Trophoblast cell (in vitro differentiated cells and primary cell): ENCODE measurements around the gene ADRB2.

Experiments used
- DNase-seq, 2 donors: peaks; one replicate each; pipeline ENCODE4 v3.0.0-alpha.2; 2016
- H2AFZ ChIP-seq: 2 replicates; pipeline ENCODE4 v1.6.1; 2013; ENCODE audit warnings: low read length, moderate library complexity, mild to moderate bottlenecking; ENCODE audit not compliant: insufficient read depth, poor library complexity
- H2AK5ac ChIP-seq: 2 replicates; pipeline ENCODE4 v1.6.1; 2013; ENCODE audit warnings: mild to moderate bottlenecking, low read length
- H2BK120ac ChIP-seq: 2 replicates; pipeline ENCODE4 v1.6.1; 2013; ENCODE audit warnings: low read length, mild to moderate bottlenecking, moderate library complexity; ENCODE audit not compliant: insufficient read depth, poor library complexity
- H2BK12ac ChIP-seq: 2 replicates; pipeline ENCODE4 v1.6.1; 2013; ENCODE audit warnings: mild to moderate bottlenecking, low read length, moderate library complexity
- H2BK5ac ChIP-seq: 2 replicates; pipeline ENCODE4 v1.6.1; 2013; ENCODE audit warnings: low read length, low read depth, moderate library complexity, mild to moderate bottlenecking; ENCODE audit not compliant: poor library complexity
- H3K14ac ChIP-seq: 2 replicates; pipeline ENCODE4 v1.6.1; 2013; ENCODE audit warnings: mild to moderate bottlenecking, low read length
- H3K18ac ChIP-seq: 2 replicates; pipeline ENCODE4 v1.6.1; 2013; ENCODE audit warnings: mild to moderate bottlenecking, low read length
- H3K23ac ChIP-seq: 2 replicates; pipeline ENCODE4 v1.6.1; 2013; ENCODE audit warnings: low read length
- H3K27ac ChIP-seq: 2 replicates; pipeline ENCODE4 v1.5.1; 2013; ENCODE audit warnings: low read depth, mild to moderate bottlenecking, inconsistent platforms, low read length, moderate library complexity
- H3K27me3 ChIP-seq: 2 replicates; pipeline ENCODE4 v1.6.1; 2013; ENCODE audit warnings: inconsistent platforms, mild to moderate bottlenecking, low read length, moderate library complexity; ENCODE audit not compliant: insufficient read depth
- H3K36me3 ChIP-seq, 2 experiments: 1 replicate in 1 of 2; 2 replicates in 1 of 2; pipeline ENCODE4 v1.6.1; 2013; ENCODE audit warnings: low read length in 2 of 2, mild to moderate bottlenecking in 2 of 2, moderate library complexity in 1 of 2; ENCODE audit not compliant: insufficient read depth in 2 of 2, control insufficient read depth in 1 of 2
- H3K4ac ChIP-seq: 2 replicates; pipeline ENCODE4 v1.6.1; 2013; ENCODE audit warnings: low read depth, mild to moderate bottlenecking, low read length, moderate library complexity
- H3K4me1 ChIP-seq, 2 experiments: 1 replicate in 1 of 2; 2 replicates in 1 of 2; pipeline ENCODE4 v1.6.1; 2013; ENCODE audit warnings: low read length in 2 of 2, mild to moderate bottlenecking in 2 of 2, moderate library complexity in 1 of 2; ENCODE audit not compliant: insufficient read depth in 2 of 2, control insufficient read depth in 1 of 2
- H3K4me2 ChIP-seq: 2 replicates; pipeline ENCODE4 v1.6.1; 2013; ENCODE audit warnings: inconsistent platforms, mild to moderate bottlenecking, low read length, moderate library complexity
- H3K4me3 ChIP-seq: 2 replicates; pipeline ENCODE4 v1.5.1; 2013; ENCODE audit warnings: mild to moderate bottlenecking, low read depth, low read length, inconsistent platforms
- H3K79me1 ChIP-seq: one replicate; pipeline ENCODE4 v1.6.1; 2013; ENCODE audit warnings: low read length
- H3K79me2 ChIP-seq: 2 replicates; pipeline ENCODE4 v1.6.1; 2013; ENCODE audit warnings: low read length, mild to moderate bottlenecking; ENCODE audit not compliant: control insufficient read depth, insufficient read depth, poor library complexity
- H3K9ac ChIP-seq: 2 replicates; pipeline ENCODE4 v1.6.1; 2013; ENCODE audit warnings: mild to moderate bottlenecking, low read length
- H3K9me3 ChIP-seq: 2 replicates; pipeline ENCODE4 v1.6.1; 2013; ENCODE audit warnings: low read depth, mild to moderate bottlenecking, control low read depth, inconsistent platforms, low read length; ENCODE audit not compliant: insufficient read depth
- H4K12ac ChIP-seq: 2 replicates; pipeline ENCODE4 v1.6.1; 2013; ENCODE audit warnings: low read depth, mild to moderate bottlenecking, low read length, moderate library complexity
- H4K8ac ChIP-seq: 2 replicates; pipeline ENCODE4 v1.6.1; 2013; ENCODE audit warnings: low read depth, mild to moderate bottlenecking, low read length, moderate library complexity
- H4K91ac ChIP-seq: one replicate; pipeline ENCODE4 v1.6.1; 2013; ENCODE audit warnings: low read depth, mild to moderate bottlenecking, low read length, moderate library complexity
- WGBS: extraction: QIAGEN DNeasy Blood & Tissue Kit; methylation state at CpG from one replicate; pipeline ENCODE4 v1.1.7; 2013; ENCODE audit warnings: missing lambda C conversion rate; ENCODE audit not compliant: insufficient read length, insufficient coverage; ENCODE audit errors: extremely low coverage; 5-methylcytosine and 5-hydroxymethylcytosine counted together

ADRB2 gene

DNA sequence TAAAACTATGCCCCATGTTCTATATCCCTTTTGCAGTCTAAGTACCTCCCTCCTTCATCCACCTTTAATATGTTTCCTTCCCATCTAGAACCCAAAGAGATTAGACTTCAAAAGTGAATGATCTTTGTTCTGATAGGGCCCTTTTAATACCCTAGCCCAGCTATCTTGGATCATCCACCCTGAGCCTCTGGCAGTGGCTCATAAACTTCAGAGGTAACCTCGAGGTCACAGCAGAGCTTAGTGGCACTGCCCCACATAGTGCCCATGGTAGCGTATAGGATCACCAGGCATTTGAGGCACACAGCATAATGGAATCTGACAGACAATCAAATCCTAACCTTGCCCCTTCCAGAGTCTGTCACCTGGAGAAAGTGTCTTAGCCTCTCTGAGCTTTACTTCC lies 15.8 kb downstream of the ADRB2 start:
- no peak overlapping the region for H4K8ac ChIP-seq
- peaks cover 0 to 4% of the 10 kb centered on the region in 2 experiments for H3K4me1 ChIP-seq
- H3K36me3 ChIP-seq = no peaks in the 10 kb centered on the region
- H3K9me3 ChIP-seq = peaks cover 2% of the 10 kb centered on the region
- DNase-seq = no peak
- H2BK5ac ChIP-seq = no peak overlapping the region
- no peak overlapping the region for H3K4me2 ChIP-seq
- no peaks in the 10 kb centered on the region for H3K79me2 ChIP-seq
- H3K9ac ChIP-seq = no peak overlapping the region
- no peaks in the 10 kb centered on the region for H3K79me1 ChIP-seq
- H3K14ac ChIP-seq = no peak overlapping the region
- no peak overlapping the region for H3K4me3 ChIP-seq
- H4K12ac ChIP-seq = no peak overlapping the region
- no peak overlapping the region for H3K4ac ChIP-seq
- no peak overlapping the region for H2BK12ac ChIP-seq
- no peak overlapping the region for H4K91ac ChIP-seq
- no peaks in the 10 kb centered on the region for H3K27me3 ChIP-seq
- H2AFZ ChIP-seq = no peak overlapping the region
- no peak overlapping the region for H2AK5ac ChIP-seq
- H3K23ac ChIP-seq = no peak overlapping the region
- no peak overlapping the region for H3K27ac ChIP-seq
- no peak overlapping the region for H3K18ac ChIP-seq
- H2BK120ac ChIP-seq = no peak overlapping the region
- no CpG with 5 or more reads among the region's 2 CpGs for WGBS

DNA sequence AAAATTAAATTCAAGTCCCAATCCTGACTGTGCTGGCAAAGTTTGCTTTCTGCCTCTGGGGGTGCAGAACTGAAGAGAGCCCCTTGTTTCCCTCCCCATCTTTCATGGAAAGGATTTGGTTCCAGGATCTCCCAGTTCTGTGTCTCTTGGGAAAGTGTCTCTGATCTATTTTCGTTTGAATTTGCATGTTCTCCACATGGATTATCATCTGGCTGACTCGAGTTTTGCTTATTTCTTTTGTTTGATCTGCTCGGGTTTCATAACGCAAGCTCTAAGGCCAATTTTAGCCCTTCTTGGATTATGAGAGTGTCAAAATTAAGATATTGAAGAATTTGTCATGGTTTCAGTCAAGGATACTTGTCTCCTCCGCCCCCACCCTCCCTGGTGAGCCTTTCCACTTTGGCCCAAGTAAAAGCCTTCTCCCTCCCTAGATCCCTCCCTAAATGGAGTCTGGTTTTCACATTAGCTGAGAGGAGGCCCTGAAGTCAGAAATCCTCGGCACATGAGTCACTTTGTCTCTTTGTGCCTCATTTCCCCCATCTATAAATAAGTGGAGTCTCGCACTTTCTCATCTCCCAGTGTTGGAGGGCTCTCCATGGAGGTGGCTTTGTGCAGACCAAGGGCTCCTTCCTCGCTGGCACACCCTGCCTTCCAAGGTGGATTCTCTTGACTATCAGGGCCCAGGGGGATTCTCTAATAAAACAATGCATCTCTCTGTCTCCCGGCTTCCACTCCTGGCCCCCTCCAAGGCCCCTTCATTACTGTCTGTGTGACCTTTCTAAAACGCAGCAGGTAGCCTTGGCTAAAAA lies 17.3 kb downstream of the ADRB2 start:
- no peak overlapping the region for H3K4me2 ChIP-seq
- no peak overlapping the region for H3K4ac ChIP-seq
- H3K14ac ChIP-seq = no peak overlapping the region
- no peak overlapping the region for H2BK12ac ChIP-seq
- H4K91ac ChIP-seq = no peak overlapping the region
- no peak overlapping the region for H3K9ac ChIP-seq
- H3K36me3 ChIP-seq = no peaks in the 10 kb centered on the region
- H2BK5ac ChIP-seq = no peak overlapping the region
- peaks cover 0 to 4% of the 10 kb centered on the region in 2 experiments for H3K4me1 ChIP-seq
- H4K12ac ChIP-seq = no peak overlapping the region
- H3K79me1 ChIP-seq = no peaks in the 10 kb centered on the region
- H3K79me2 ChIP-seq = no peaks in the 10 kb centered on the region
- no peak overlapping the region for H2AK5ac ChIP-seq
- no peaks in the 10 kb centered on the region for H3K27me3 ChIP-seq
- H3K27ac ChIP-seq = no peak overlapping the region
- WGBS = no CpG with 5 or more reads among the region's 10 CpGs
- no peak overlapping the region for H3K18ac ChIP-seq
- no peak overlapping the region for H2BK120ac ChIP-seq
- no peak overlapping the region for H3K4me3 ChIP-seq
- H2AFZ ChIP-seq = no peak overlapping the region
- no peak overlapping the region for H4K8ac ChIP-seq
- no peak overlapping the region for H3K23ac ChIP-seq
- no peak for DNase-seq
- H3K9me3 ChIP-seq = peaks cover 2% of the 10 kb centered on the region

DNA sequence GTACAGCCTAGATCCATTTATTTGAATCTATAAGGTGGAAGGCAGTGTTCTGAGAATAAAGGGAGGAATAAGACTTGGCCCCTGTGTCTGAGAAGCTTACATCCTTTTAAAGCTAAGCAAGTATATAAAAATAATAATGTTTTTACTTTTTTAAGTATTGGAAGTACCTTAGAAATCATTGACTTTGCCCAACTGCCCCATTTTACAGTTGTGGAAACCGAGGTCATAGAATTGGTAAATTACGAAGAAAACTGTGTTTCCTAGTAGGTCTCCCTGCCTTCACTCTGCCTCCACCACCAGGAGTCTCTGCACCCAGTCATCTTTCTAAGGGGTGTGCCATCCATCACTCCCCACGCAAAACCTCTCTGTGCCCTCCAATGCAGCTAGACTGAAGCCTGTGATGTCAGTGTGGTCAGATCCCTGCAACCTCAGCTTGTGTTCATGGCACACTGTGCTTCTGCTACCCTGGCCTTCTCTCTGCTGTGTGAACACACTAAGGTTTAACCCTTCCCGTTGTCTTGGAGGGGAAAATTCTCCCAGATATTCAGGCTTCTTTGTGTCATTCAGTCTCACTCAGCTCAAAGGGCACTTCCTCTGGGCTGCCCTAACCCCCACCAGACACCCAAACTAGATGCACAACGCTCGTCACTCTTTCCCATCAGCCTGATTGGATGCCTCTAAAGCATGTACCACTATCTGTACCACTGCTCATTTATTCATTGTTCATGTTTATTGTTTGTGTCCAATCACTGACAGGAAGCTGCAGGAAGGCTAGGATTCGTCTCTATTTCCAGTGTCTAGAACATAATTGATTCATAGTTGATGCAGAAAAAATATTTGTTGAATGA lies 18.2 kb downstream of the ADRB2 start:
- WGBS = no CpG with 5 or more reads among the region's 7 CpGs
- no peak overlapping the region for H3K14ac ChIP-seq
- no peak for DNase-seq
- no peak overlapping the region for H3K4me3 ChIP-seq
- H3K27me3 ChIP-seq = no peaks in the 10 kb centered on the region
- peaks cover 2% of the 10 kb centered on the region for H3K9me3 ChIP-seq
- no peaks in the 10 kb centered on the region for H3K79me1 ChIP-seq
- H3K36me3 ChIP-seq = no peaks in the 10 kb centered on the region
- no peak overlapping the region for H2BK12ac ChIP-seq
- H2AFZ ChIP-seq = no peak overlapping the region
- no peak overlapping the region for H4K8ac ChIP-seq
- no peak overlapping the region for H2AK5ac ChIP-seq
- no peak overlapping the region for H3K9ac ChIP-seq
- H3K23ac ChIP-seq = no peak overlapping the region
- H3K79me2 ChIP-seq = no peaks in the 10 kb centered on the region
- no peak overlapping the region for H3K4me2 ChIP-seq
- no peak overlapping the region for H4K91ac ChIP-seq
- no peak overlapping the region for H2BK120ac ChIP-seq
- no peak overlapping the region for H2BK5ac ChIP-seq
- H3K4me1 ChIP-seq = peaks cover 0 to 4% of the 10 kb centered on the region in 2 experiments
- H4K12ac ChIP-seq = no peak overlapping the region
- H3K27ac ChIP-seq = no peak overlapping the region
- H3K18ac ChIP-seq = no peak overlapping the region
- no peak overlapping the region for H3K4ac ChIP-seq

DNA sequence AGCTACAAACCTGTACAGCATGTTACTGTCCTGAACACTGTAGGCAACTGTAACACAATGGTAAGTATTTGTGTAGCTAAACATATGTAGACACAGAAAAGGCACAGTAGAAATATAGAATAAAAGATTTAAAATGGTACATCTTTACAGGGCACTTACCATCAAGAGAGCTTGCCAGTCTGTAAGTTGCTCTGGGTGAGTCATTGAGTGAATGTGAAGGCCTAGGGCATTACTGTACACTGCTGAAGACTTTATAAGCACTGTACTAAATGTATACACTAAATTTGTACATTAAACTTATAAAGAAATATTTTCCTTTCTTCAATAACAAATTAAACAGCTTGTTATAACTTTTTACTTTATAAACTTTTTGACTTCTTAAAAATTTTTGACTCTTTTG lies 20.5 kb downstream of the ADRB2 start:
- H4K8ac ChIP-seq = no peak overlapping the region
- no peak overlapping the region for H2AK5ac ChIP-seq

More for the DNA sequence above, 20.5 kb downstream of the ADRB2 start:
- H2BK12ac ChIP-seq = no peak overlapping the region
- no peak overlapping the region for H3K4ac ChIP-seq
- peaks cover 2% of the 10 kb centered on the region for H3K9me3 ChIP-seq
- H3K4me2 ChIP-seq = no peak overlapping the region
- H4K12ac ChIP-seq = no peak overlapping the region
- H3K18ac ChIP-seq = no peak overlapping the region
- no peak overlapping the region for H2BK5ac ChIP-seq
- no peak for DNase-seq
- no peak overlapping the region for H3K14ac ChIP-seq
- no peaks in the 10 kb centered on the region for H3K27me3 ChIP-seq
- no peak overlapping the region for H3K9ac ChIP-seq
- H4K91ac ChIP-seq = no peak overlapping the region
- H3K79me2 ChIP-seq = no peaks in the 10 kb centered on the region
- H3K4me1 ChIP-seq = peaks cover 0 to 4% of the 10 kb centered on the region in 2 experiments
- H3K36me3 ChIP-seq = no peaks in the 10 kb centered on the region
- no peak overlapping the region for H3K23ac ChIP-seq
- no peak overlapping the region for H3K4me3 ChIP-seq
- H3K27ac ChIP-seq = no peak overlapping the region
- no peak overlapping the region for H2AFZ ChIP-seq
- H3K79me1 ChIP-seq = no peaks in the 10 kb centered on the region
- H2BK120ac ChIP-seq = no peak overlapping the region
